ENCODE results near the gene FOXK1.

FOXK1 gene

GRCh38 chr7:4716946-4717795, 35.1 kb downstream of the FOXK1 start:
- DNase-seq (ENCODE audit: low read depth in 1 of 2, low spot score in 1 of 2), result no peak
- H3K27me3 ChIP-seq (ENCODE audit: insufficient read depth, poor library complexity, severe bottlenecking), result no peaks in the 10 kb centered on the region
- H3K4me3 ChIP-seq (replicated peaks; ENCODE audit: insufficient read depth, low read length), result no peak overlapping the region
- no peak overlapping the region for H3K27ac ChIP-seq (replicated peaks)
- TF ChIP-seq POLR2AphosphoS5 (IDR thresholded peaks at IDR 0.05; ENCODE audit: low read depth) (no peak), SPI1 (IDR thresholded peaks at IDR 0.05; ENCODE audit: borderline replicate concordance, low read depth) (no peak), GABPA (IDR thresholded peaks at IDR 0.05; ENCODE audit: low read depth) (no peak), REST (IDR thresholded peaks at IDR 0.05; ENCODE audit: insufficient replicate concordance, low read depth) (no peak), CTCF (IDR thresholded peaks at IDR 0.05; ENCODE audit: insufficient read depth, low read length) (no peak)

GRCh38 chr7:4718075-4718474, 36.0 kb downstream of the FOXK1 start:
- no peak for TF ChIP-seq SPI1 (IDR thresholded peaks at IDR 0.05; ENCODE audit: borderline replicate concordance, low read depth)
- no peak for TF ChIP-seq GABPA (IDR thresholded peaks at IDR 0.05; ENCODE audit: low read depth)
- TF ChIP-seq POLR2AphosphoS5 (IDR thresholded peaks at IDR 0.05; ENCODE audit: low read depth), result no peak
- no peak for TF ChIP-seq REST (IDR thresholded peaks at IDR 0.05; ENCODE audit: insufficient replicate concordance, low read depth)
- TF ChIP-seq CTCF (IDR thresholded peaks at IDR 0.05; ENCODE audit: insufficient read depth, low read length), result no peak
- no peak overlapping the region for H3K4me3 ChIP-seq (replicated peaks; ENCODE audit: insufficient read depth, low read length)
- no peaks in the 10 kb centered on the region for H3K27me3 ChIP-seq (ENCODE audit: insufficient read depth, poor library complexity, severe bottlenecking)
- DNase-seq (ENCODE audit: low read depth in 1 of 2, low spot score in 1 of 2), result no peak
- no peak overlapping the region for H3K27ac ChIP-seq (replicated peaks)

- no peaks in the 10 kb centered on the region for H3K27me3 ChIP-seq (ENCODE audit: insufficient read depth, poor library complexity, severe bottlenecking)
Measured at GRCh38 chr7:4720225-4720624, 38.1 kb downstream of the FOXK1 start.

More at GRCh38 chr7:4720225-4720624, 38.1 kb downstream of the FOXK1 start:
- Histone ChIP-seq H3K27ac (replicated peaks) (no peak overlapping the region), H3K4me3 (replicated peaks; ENCODE audit: insufficient read depth, low read length) (no peak overlapping the region)
- TF ChIP-seq POLR2AphosphoS5 (IDR thresholded peaks at IDR 0.05; ENCODE audit: low read depth) (no peak), GABPA (IDR thresholded peaks at IDR 0.05; ENCODE audit: low read depth) (no peak), SPI1 (IDR thresholded peaks at IDR 0.05; ENCODE audit: borderline replicate concordance, low read depth) (no peak), CTCF (IDR thresholded peaks at IDR 0.05; ENCODE audit: insufficient read depth, low read length) (no peak), REST (IDR thresholded peaks at IDR 0.05; ENCODE audit: insufficient replicate concordance, low read depth) (no peak)
- DNase-seq (ENCODE audit: low read depth in 1 of 2, low spot score in 1 of 2), result no peak
